A549 (cell line): ENCODE results near the gene GPR4. TPM values are rescaled to one million over a fixed set of nuclear protein-coding genes. Genes with fewer than 3 reads are reported as not detected.

Source experiments
- ATAC-seq, 2 experiments: fragments of 200-7000 bp in 1 of 2; fragments of >200 bp in 1 of 2; cut with Nextera tagmentation in 1 of 2; cut with Tn5 transposase in 1 of 2; 3 replicates each; pipeline versions ENCODE4 v1.8.0 to v1.9.1; 2018 to 2020; ENCODE audit warnings: mild to moderate bottlenecking in 1 of 2, moderate library complexity in 1 of 2
- CTCF ChIA-PET: fragments of 300-600 bp; sonication (Branson Sonifier 250); formaldehyde crosslinking; extraction: SDS; loops from one replicate; lab custom pipeline; 2021; ENCODE audit warnings: antibody characterized with exemption, inconsistent platforms; lab: Yijun Ruan, JAX
- POLR2A ChIA-PET: fragments of 350-600 bp; formaldehyde crosslinking; extraction: SDS; loops from one replicate; lab custom pipeline; 2021; ENCODE audit warnings: antibody characterized with exemption, inconsistent platforms; lab: Yijun Ruan, JAX
- DNase-seq, 2 experiments: peaks; one replicate each; pipeline versions ENCODE4 v3.0.0 to v3.0.0-alpha.2; 2011 to 2016; ENCODE audit warnings: low read depth in 1 of 2, low spot score in 1 of 2
- FAIRE-seq: peaks from 2 replicates; lab custom pipeline; 2011; peaks lifted over from hg19 to GRCh38; lab: Jason Lieb, UNC
- H3K27ac ChIP-seq, 2 experiments: fragments of >200 bp; sonication (Bioruptor Twin); formaldehyde crosslinking; 3 replicates each; pipeline ENCODE4 v1.5.1; 2016 to 2017
- H3K4me1 ChIP-seq: fragments of >200 bp; sonication (Bioruptor Twin); formaldehyde crosslinking; 3 replicates; pipeline ENCODE4 v1.6.1; 2016
- H3K4me2 ChIP-seq: fragments of >200 bp; sonication (Bioruptor Twin); formaldehyde crosslinking; 3 replicates; pipeline ENCODE4 v1.6.1; 2016
- H3K4me3 ChIP-seq: fragments of >200 bp; sonication (Bioruptor Twin); formaldehyde crosslinking; 3 replicates; pipeline ENCODE4 v1.5.1; 2016
- H3K9me3 ChIP-seq: fragments of >200 bp; sonication (Bioruptor Twin); formaldehyde crosslinking; 3 replicates; pipeline ENCODE4 v1.6.1; 2016
- BHLHE40 ChIP-seq: IDR thresholded peaks from 2 replicates; pipeline ENCODE4 v1.6.1; 2012; ENCODE audit warnings: low read depth, low read length, inconsistent platforms
- CBX8 ChIP-seq: fragments of 200-600 bp; sonication (generic); IDR thresholded peaks from 2 replicates; pipeline ENCODE4 v1.6.1; 2016
- CEBPB ChIP-seq, 2 experiments: fragments of >200 bp in 1 of 2; sonication (Bioruptor Twin) in 1 of 2; formaldehyde crosslinking in 1 of 2; IDR thresholded peaks; 2 replicates each; pipeline ENCODE4 v1.6.1; 2012 to 2016
- CHD4 ChIP-seq: fragments of 200-600 bp; sonication (generic); IDR thresholded peaks from 2 replicates; pipeline ENCODE4 v1.6.1; 2016; ENCODE audit warnings: antibody characterized with exemption, mild to moderate bottlenecking, borderline replicate concordance
- EHF ChIP-seq: fragments of 250-450 bp; sonication (Bioruptor Pico); IDR thresholded peaks from 2 replicates; pipeline ENCODE4 v1.5.0; 2020; ENCODE audit warnings: mild to moderate bottlenecking
- FOSL2 ChIP-seq, 2 experiments: fragments of 450-650 bp in 1 of 2; fragments of >200 bp in 1 of 2; sonication (Bioruptor Twin) in 1 of 2; formaldehyde crosslinking; IDR thresholded peaks; 2 replicates each; pipeline versions ENCODE4 v1.5.0 to v1.6.1; 2016 to 2020; ENCODE audit warnings: mild to moderate bottlenecking in 1 of 2, moderate library complexity in 1 of 2
- GATA3 ChIP-seq: IDR thresholded peaks from 2 replicates; pipeline ENCODE4 v1.6.1; 2012; ENCODE audit warnings: borderline replicate concordance
- HOXB13 ChIP-seq: fragments of 250-450 bp; sonication (Bioruptor Pico); IDR thresholded peaks from 2 replicates; pipeline ENCODE4 v1.5.0; 2020; ENCODE audit warnings: low read depth, mild to moderate bottlenecking, moderate library complexity
- JUN ChIP-seq, 2 experiments: fragments of >200 bp; sonication (Bioruptor Twin); formaldehyde crosslinking; IDR thresholded peaks; 2 replicates in 1 of 2; 3 replicates in 1 of 2; pipeline ENCODE4 v1.6.1; 2016 to 2017
- MAFK ChIP-seq: fragments of 450-650 bp; IDR thresholded peaks from 2 replicates; pipeline ENCODE4 v1.6.1; 2014; ENCODE audit not compliant: partially characterized antibody
- MYC ChIP-seq: IDR thresholded peaks from 2 replicates; pipeline ENCODE4 v1.6.1; 2012; ENCODE audit warnings: mild to moderate bottlenecking, inconsistent platforms, low read length, improper control_type of control experiment, borderline replicate concordance
- NR3C1 ChIP-seq: fragments of >200 bp; sonication (Bioruptor Twin); formaldehyde crosslinking; IDR thresholded peaks from 3 replicates; pipeline ENCODE4 v1.6.1; 2017
- RCOR1 ChIP-seq: fragments of 150-350 bp; IDR thresholded peaks from 2 replicates; pipeline ENCODE4 v1.6.1; 2014; ENCODE audit warnings: antibody characterized with exemption, low read length, low read depth
- RNF2 ChIP-seq: fragments of 200-600 bp; sonication (generic); IDR thresholded peaks from 2 replicates; pipeline ENCODE4 v1.6.1; 2016; ENCODE audit warnings: low read depth, mild to moderate bottlenecking, antibody characterized with exemption, moderate library complexity, borderline replicate concordance
- SREBF2 ChIP-seq: fragments of 450-650 bp; IDR thresholded peaks from 2 replicates; pipeline ENCODE4 v1.6.1; 2014; ENCODE audit warnings: mild to moderate bottlenecking, moderate library complexity
- TP53 ChIP-seq: fragments of 250-450 bp; sonication (Bioruptor Pico); IDR thresholded peaks from 2 replicates; pipeline ENCODE4 v1.5.0; 2021; ENCODE audit warnings: mild to moderate bottlenecking, moderate library complexity
- ZC3H11A ChIP-seq: fragments of 450-650 bp; IDR thresholded peaks from 2 replicates; pipeline ENCODE4 v1.6.1; 2014; ENCODE audit warnings: antibody characterized with exemption, mild to moderate bottlenecking
- ZFP36 ChIP-seq: fragments of 450-650 bp; IDR thresholded peaks from 2 replicates; pipeline ENCODE4 v1.6.1; 2014; ENCODE audit warnings: borderline replicate concordance; ENCODE audit not compliant: partially characterized antibody
- WGBS: methylation state at CpG from one replicate; pipeline ENCODE4 v1.1.6; 2017; ENCODE audit errors: missing lambda C conversion rate; 5-methylcytosine and 5-hydroxymethylcytosine counted together
- polyA plus RNA-seq, 4 experiments: library from polyadenylated mRNA; depleted of rRNA in 3 of 4; stranded (reverse); fragments of >200 nt; fragmentation: RNase III in 1 of 4; extraction: RNeasy Plus Mini Kit Qiagen cat#74134 plus additional on column Dnase treatment in 1 of 4; gene quantifications; 2 replicates in 3 of 4; 3 replicates in 1 of 4; pipeline ENCODE4 v1.2.3, GENCODE V29; 2011 to 2017
- TF ChIP-seq, protein P1 (sequence below): IDR thresholded peaks from 2 replicates; pipeline ENCODE4 v1.6.1; 2012
- TF ChIP-seq, protein P2 (sequence below): fragments of 200-600 bp; sonication (generic); IDR thresholded peaks from 2 replicates; pipeline ENCODE4 v1.6.1; 2016; ENCODE audit warnings: antibody characterized with exemption, mild to moderate bottlenecking, moderate library complexity
- TF ChIP-seq, protein P3 (sequence below): fragments of 250-450 bp; sonication (Bioruptor Pico); IDR thresholded peaks from 2 replicates; pipeline ENCODE4 v1.5.0; 2020; ENCODE audit warnings: low read depth, mild to moderate bottlenecking, moderate library complexity
- TF ChIP-seq, protein P4 (sequence below): fragments of >200 bp; sonication (Bioruptor Twin); formaldehyde crosslinking; IDR thresholded peaks from 3 replicates; pipeline ENCODE4 v1.5.1; 2016
- TF ChIP-seq, protein P5 (sequence below): IDR thresholded peaks from 2 replicates; pipeline ENCODE4 v1.6.1; 2012; ENCODE audit warnings: low read depth, borderline replicate concordance
- TF ChIP-seq, protein P6 (sequence below): fragments of 250-450 bp; sonication (Bioruptor Pico); IDR thresholded peaks from 2 replicates; pipeline ENCODE4 v1.5.0; 2021; ENCODE audit warnings: mild to moderate bottlenecking, moderate library complexity, borderline replicate concordance

GPR4 gene
- polyA plus RNA-seq, 2 of the 4 experiments (the other 2 are of a cell fraction), result 0.03 to 0.10 TPM

DNA sequence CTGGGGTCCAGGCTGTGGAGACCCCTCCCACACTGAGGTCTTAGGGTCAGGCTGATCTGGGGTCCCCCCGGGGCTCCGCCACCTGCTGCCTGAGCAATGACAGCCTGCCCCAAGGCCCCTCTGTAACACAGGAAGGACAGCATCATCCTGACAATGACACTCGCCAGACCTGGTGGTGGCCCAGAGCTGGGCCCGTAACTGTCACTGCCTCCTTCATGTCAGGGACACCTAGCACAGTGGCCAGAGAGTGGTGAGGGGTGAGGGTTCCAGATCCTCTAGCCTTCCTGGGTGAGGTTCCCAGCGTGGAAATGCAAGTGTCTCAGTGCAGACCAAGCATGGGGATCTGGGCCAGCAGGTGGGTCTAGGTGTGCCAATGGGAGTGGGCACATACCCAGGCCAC is 45.2 kb downstream of the GPR4 start:
- Histone ChIP-seq H3K4me3 (no peak overlapping the region), H3K9me3 (no peaks in the 10 kb centered on the region), H3K27ac (no peak overlapping the region), H3K4me1 (no peaks in the 10 kb centered on the region), H3K4me2 (no peak overlapping the region)
- CTCF ChIA-PET, result interaction anchor here (0.8 to 5.2 kb wide), 17 partner anchors 8 to 158 kb away, joined by 3 to 55 read pairs (median 9); partner anchors contain the start of gene OPA3
- no peak; a peak in 1 of 6 replicates for ATAC-seq
- 93% methylated on average over 5 of the region's 5 CpGs for WGBS
- FAIRE-seq, result no peak
- no peak for DNase-seq
- TF ChIP-seq CEBPB (IDR thresholded peaks at IDR 0.05) (no peak), ZFP36 (no peak), GATA3 (no peak), CHD4 (no peak), TP53 (CRISPR knock-in tag) (no peak)
- TF ChIP-seq, all 56 proteins: peak for 0
- POLR2A ChIA-PET, result no interaction called here

DNA sequence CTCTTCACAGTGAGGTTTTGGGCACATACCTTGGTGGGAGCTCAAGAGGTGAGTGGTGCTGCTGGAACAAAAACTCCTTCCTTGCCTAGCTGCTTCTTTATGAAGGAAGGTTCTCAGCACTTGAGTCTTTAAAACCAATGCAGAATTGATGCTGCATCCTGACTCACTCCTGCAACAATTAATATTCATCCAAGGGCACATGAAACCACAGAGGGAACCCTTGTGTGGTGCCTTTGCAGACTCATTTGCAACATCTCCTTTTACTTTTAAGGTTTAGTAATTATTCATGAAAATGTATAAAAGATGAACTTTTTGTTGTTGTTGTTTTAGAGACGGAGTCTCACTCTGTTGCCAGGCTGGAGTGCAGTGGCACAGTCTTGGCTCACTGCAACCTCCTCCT is 47.5 kb downstream of the GPR4 start:
- no peak for FAIRE-seq
- no peak for DNase-seq
- Histone ChIP-seq H3K9me3 (no peaks in the 10 kb centered on the region), H3K4me3 (no peak overlapping the region), H3K27ac (no peak overlapping the region), H3K4me1 (no peaks in the 10 kb centered on the region), H3K4me2 (no peak overlapping the region)
- TF ChIP-seq CBX8 (no peak), TP53 (CRISPR knock-in tag) (no peak), EHF (CRISPR knock-in tag) (no peak), FOSL2 (IDR thresholded peaks at IDR 0.05) (no peak), FOSL2 (CRISPR knock-in tag; IDR thresholded peaks at IDR 0.05) (no peak), NR3C1 (no peak)
- TF ChIP-seq, protein P1, sequence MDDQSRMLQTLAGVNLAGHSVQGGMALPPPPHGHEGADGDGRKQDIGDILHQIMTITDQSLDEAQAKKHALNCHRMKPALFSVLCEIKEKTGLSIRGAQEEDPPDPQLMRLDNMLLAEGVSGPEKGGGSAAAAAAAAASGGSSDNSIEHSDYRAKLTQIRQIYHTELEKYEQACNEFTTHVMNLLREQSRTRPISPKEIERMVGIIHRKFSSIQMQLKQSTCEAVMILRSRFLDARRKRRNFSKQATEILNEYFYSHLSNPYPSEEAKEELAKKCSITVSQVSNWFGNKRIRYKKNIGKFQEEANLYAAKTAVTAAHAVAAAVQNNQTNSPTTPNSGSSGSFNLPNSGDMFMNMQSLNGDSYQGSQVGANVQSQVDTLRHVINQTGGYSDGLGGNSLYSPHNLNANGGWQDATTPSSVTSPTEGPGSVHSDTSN, result no peak
- TF ChIP-seq, protein P2, sequence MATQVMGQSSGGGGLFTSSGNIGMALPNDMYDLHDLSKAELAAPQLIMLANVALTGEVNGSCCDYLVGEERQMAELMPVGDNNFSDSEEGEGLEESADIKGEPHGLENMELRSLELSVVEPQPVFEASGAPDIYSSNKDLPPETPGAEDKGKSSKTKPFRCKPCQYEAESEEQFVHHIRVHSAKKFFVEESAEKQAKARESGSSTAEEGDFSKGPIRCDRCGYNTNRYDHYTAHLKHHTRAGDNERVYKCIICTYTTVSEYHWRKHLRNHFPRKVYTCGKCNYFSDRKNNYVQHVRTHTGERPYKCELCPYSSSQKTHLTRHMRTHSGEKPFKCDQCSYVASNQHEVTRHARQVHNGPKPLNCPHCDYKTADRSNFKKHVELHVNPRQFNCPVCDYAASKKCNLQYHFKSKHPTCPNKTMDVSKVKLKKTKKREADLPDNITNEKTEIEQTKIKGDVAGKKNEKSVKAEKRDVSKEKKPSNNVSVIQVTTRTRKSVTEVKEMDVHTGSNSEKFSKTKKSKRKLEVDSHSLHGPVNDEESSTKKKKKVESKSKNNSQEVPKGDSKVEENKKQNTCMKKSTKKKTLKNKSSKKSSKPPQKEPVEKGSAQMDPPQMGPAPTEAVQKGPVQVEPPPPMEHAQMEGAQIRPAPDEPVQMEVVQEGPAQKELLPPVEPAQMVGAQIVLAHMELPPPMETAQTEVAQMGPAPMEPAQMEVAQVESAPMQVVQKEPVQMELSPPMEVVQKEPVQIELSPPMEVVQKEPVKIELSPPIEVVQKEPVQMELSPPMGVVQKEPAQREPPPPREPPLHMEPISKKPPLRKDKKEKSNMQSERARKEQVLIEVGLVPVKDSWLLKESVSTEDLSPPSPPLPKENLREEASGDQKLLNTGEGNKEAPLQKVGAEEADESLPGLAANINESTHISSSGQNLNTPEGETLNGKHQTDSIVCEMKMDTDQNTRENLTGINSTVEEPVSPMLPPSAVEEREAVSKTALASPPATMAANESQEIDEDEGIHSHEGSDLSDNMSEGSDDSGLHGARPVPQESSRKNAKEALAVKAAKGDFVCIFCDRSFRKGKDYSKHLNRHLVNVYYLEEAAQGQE, result no peak
- ChIA-PET CTCF (interaction anchor here (0.6 to 2.3 kb wide), 9 partner anchors 14 to 216 kb away, joined by 3 to 15 read pairs (median 3); no protein-coding TSS in a partner anchor), POLR2A (no interaction called here)
- no peak for ATAC-seq
- 79% methylated on average over 1 of the region's 1 CpG for WGBS

DNA sequence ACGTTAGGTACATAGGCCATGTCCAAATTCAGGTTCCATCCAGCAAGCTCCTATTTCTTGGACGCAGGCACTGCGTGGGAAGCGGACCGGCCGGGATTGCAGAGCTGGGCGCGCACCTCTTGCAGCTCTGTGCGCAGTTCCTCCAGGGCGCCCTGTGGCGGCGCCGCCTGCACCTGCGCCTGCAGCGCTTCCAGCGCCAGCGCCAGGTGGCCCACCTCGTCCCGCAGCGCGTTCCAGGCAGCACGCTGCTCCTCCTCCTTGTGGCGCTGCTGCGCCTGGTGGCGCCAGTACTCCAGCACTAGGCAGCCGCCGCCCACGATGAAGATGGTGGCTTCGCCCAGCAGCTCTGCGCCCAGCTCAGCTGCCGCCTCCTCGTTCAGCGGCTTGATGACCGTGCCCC is 48.5 kb downstream of the GPR4 start:
- no peak for ATAC-seq
- POLR2A ChIA-PET, result no interaction called here
- DNase-seq, result no peak
- Histone ChIP-seq H3K27ac (no peak overlapping the region), H3K9me3 (no peaks in the 10 kb centered on the region), H3K4me2 (no peak overlapping the region), H3K4me3 (no peak overlapping the region), H3K4me1 (peaks cover 7% of the 10 kb centered on the region)
- 95% methylated on average over 34 of the region's 34 CpGs for WGBS
- FAIRE-seq, result no peak
- CTCF ChIA-PET, result interaction anchor here (1.0 to 2.3 kb wide), 7 partner anchors 16 to 89 kb away, joined by 3 to 15 read pairs (median 4); no protein-coding TSS in a partner anchor
- TF ChIP-seq MYC (no peak), JUN (IDR thresholded peaks at IDR 0.05) (no peak), SREBF2 (no peak), ZC3H11A (no peak), RNF2 (no peak), MAFK (no peak), HOXB13 (CRISPR knock-in tag) (no peak), BHLHE40 (no peak), RCOR1 (no peak), GATA3 (no peak)
- TF ChIP-seq, protein P3, sequence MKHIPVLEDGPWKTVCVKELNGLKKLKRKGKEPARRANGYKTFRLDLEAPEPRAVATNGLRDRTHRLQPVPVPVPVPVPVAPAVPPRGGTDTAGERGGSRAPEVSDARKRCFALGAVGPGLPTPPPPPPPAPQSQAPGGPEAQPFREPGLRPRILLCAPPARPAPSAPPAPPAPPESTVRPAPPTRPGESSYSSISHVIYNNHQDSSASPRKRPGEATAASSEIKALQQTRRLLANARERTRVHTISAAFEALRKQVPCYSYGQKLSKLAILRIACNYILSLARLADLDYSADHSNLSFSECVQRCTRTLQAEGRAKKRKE, result no peak
- TF ChIP-seq, protein P4, sequence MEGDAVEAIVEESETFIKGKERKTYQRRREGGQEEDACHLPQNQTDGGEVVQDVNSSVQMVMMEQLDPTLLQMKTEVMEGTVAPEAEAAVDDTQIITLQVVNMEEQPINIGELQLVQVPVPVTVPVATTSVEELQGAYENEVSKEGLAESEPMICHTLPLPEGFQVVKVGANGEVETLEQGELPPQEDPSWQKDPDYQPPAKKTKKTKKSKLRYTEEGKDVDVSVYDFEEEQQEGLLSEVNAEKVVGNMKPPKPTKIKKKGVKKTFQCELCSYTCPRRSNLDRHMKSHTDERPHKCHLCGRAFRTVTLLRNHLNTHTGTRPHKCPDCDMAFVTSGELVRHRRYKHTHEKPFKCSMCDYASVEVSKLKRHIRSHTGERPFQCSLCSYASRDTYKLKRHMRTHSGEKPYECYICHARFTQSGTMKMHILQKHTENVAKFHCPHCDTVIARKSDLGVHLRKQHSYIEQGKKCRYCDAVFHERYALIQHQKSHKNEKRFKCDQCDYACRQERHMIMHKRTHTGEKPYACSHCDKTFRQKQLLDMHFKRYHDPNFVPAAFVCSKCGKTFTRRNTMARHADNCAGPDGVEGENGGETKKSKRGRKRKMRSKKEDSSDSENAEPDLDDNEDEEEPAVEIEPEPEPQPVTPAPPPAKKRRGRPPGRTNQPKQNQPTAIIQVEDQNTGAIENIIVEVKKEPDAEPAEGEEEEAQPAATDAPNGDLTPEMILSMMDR, result no peak
- TF ChIP-seq, protein P5, sequence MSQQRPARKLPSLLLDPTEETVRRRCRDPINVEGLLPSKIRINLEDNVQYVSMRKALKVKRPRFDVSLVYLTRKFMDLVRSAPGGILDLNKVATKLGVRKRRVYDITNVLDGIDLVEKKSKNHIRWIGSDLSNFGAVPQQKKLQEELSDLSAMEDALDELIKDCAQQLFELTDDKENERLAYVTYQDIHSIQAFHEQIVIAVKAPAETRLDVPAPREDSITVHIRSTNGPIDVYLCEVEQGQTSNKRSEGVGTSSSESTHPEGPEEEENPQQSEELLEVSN, result no peak
- TF ChIP-seq, protein P6, sequence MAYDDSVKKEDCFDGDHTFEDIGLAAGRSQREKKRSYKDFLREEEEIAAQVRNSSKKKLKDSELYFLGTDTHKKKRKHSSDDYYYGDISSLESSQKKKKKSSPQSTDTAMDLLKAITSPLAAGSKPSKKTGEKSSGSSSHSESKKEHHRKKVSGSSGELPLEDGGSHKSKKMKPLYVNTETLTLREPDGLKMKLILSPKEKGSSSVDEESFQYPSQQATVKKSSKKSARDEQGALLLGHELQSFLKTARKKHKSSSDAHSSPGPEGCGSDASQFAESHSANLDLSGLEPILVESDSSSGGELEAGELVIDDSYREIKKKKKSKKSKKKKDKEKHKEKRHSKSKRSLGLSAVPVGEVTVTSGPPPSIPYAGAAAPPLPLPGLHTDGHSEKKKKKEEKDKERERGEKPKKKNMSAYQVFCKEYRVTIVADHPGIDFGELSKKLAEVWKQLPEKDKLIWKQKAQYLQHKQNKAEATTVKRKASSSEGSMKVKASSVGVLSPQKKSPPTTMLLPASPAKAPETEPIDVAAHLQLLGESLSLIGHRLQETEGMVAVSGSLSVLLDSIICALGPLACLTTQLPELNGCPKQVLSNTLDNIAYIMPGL (CRISPR knock-in tag), result no peak
